AG04449 (cell line): ENCODE results near the gene RBM14.
"Not testable (repeated sequence)": the region's sequence is repeated elsewhere in the genome, so short reads cannot be mapped to it uniquely, and the experiment has no call there.

Experiments
- CTCF ChIA-PET: fragments of 350-600 bp; formaldehyde crosslinking; extraction: SDS; loops from one replicate; lab custom pipeline; 2021; ENCODE audit warnings: antibody characterized with exemption; lab: Yijun Ruan, JAX
- POLR2A ChIA-PET: fragments of 400-600, 350-600 bp; formaldehyde crosslinking; extraction: SDS; loops from one replicate; lab custom pipeline; 2020; ENCODE audit warnings: antibody characterized with exemption, inconsistent platforms; lab: Yijun Ruan, JAX
- DNase-seq: peaks from one replicate; pipeline ENCODE4 v3.0.0-alpha.2; 2010; ENCODE audit warnings: low read depth, low spot score
- H3K4me3 ChIP-seq: 2 replicates; pipeline ENCODE4 v1.5.1; 2011; ENCODE audit warnings: low read depth, mild to moderate bottlenecking, control low read depth, low read length
- TF ChIP-seq, protein P1 (sequence below): IDR thresholded peaks from one replicate; pipeline ENCODE4 v1.5.1; 2011; ENCODE audit warnings: mild to moderate bottlenecking, moderate library complexity, low read length, control low read depth, inconsistent platforms; ENCODE audit not compliant: insufficient read depth; ENCODE audit errors: missing control alignments

The RBM14 gene

DNA sequence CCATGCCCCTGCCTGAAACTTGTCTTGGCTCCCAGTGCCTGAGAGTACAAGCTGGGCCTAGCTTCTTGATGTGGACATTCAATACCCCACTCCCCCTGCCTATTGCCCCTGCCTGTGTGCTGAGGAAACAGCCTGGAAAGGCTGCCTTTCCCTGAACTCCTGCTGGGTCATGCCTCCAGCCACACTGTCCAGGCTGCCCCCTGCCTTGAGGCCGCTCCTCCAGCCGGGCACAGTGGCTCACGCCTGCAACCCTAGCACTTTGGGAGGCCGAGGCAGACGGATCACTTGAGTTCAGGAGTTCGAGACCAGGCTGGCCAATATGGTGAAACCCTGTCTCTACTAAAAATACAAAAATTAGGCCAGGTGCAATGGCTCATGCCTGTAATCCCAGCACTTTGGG is 13.4 kb upstream of the RBM14 start:
- TF ChIP-seq, protein P1, sequence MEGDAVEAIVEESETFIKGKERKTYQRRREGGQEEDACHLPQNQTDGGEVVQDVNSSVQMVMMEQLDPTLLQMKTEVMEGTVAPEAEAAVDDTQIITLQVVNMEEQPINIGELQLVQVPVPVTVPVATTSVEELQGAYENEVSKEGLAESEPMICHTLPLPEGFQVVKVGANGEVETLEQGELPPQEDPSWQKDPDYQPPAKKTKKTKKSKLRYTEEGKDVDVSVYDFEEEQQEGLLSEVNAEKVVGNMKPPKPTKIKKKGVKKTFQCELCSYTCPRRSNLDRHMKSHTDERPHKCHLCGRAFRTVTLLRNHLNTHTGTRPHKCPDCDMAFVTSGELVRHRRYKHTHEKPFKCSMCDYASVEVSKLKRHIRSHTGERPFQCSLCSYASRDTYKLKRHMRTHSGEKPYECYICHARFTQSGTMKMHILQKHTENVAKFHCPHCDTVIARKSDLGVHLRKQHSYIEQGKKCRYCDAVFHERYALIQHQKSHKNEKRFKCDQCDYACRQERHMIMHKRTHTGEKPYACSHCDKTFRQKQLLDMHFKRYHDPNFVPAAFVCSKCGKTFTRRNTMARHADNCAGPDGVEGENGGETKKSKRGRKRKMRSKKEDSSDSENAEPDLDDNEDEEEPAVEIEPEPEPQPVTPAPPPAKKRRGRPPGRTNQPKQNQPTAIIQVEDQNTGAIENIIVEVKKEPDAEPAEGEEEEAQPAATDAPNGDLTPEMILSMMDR = no peak
- POLR2A ChIA-PET = interaction anchor here (1.0 to 1.2 kb wide), 3 partner anchors 13 to 72 kb away, joined by 3 to 6 read pairs (median 3); partner anchors contain the start of gene RBM14
- DNase-seq = no peak
- CTCF ChIA-PET = interaction anchor here (1.0 to 1.2 kb wide), 2 partner anchors 11 to 34 kb away, joined by 3 to 7 read pairs; partner anchors contain the start of gene CCDC87
- H3K4me3 ChIP-seq = no peak overlapping the region

DNA sequence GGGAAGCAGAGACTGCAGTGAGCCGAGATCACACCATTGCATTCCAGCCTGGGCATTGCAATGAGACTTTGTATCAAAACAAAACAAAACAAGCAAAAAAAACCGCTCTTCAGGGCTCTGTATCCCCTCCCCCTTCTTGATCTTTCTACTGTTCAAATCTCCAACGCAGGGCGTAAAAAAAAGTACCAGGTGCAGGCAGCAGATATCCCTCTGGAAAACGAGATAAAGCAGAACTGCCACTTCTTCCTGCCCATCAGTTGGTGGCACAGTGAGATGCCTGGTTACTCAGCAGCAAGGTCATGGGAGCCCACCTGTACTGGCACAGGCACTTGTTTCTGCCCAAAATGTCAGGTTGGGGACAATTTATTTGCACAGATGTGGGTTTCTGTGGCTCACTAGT is 12.3 kb upstream of the RBM14 start:
- DNase-seq = no peak

DNA sequence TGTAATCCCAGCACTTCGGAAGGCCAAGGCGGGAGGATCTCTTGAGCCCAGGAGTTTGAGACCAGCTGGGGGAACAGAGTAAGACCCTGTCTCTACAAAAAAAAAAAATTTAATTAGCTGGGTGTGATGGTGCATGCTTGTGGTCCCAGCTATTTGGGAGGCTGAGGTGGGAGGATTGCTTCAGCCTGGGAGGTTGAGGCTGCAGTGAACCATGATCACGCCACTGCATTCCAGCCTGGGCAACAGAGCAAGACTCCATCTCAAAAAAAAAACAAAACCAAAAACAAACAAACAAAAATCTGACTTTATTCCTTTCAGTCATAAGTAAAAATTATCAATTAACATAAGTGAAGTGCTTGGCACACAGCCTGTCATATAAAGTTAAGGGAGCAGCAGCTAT is 9.8 kb upstream of the RBM14 start:
- POLR2A ChIA-PET = interaction anchor here (1.7 kb wide), 1 partner anchor 10 kb away, joined by 10 read pairs; the partner anchor contains the start of gene RBM14
- not testable (repeated sequence) for H3K4me3 ChIP-seq, DNase-seq
- CTCF ChIA-PET = interaction anchor here (0.6 to 1.2 kb wide), 3 partner anchors 14 to 123 kb away, joined by 3 to 6 read pairs (median 4); partner anchors contain the start of gene CCDC87

More for the DNA sequence above, 12.3 kb upstream of the RBM14 start:
- TF ChIP-seq, protein P1 = no peak
- CTCF ChIA-PET = no interaction called here
- H3K4me3 ChIP-seq = no peak overlapping the region
- POLR2A ChIA-PET = interaction anchor here (1.3 kb wide), 1 partner anchor 12 kb away, joined by 4 read pairs; the partner anchor contains the start of gene RBM14

DNA sequence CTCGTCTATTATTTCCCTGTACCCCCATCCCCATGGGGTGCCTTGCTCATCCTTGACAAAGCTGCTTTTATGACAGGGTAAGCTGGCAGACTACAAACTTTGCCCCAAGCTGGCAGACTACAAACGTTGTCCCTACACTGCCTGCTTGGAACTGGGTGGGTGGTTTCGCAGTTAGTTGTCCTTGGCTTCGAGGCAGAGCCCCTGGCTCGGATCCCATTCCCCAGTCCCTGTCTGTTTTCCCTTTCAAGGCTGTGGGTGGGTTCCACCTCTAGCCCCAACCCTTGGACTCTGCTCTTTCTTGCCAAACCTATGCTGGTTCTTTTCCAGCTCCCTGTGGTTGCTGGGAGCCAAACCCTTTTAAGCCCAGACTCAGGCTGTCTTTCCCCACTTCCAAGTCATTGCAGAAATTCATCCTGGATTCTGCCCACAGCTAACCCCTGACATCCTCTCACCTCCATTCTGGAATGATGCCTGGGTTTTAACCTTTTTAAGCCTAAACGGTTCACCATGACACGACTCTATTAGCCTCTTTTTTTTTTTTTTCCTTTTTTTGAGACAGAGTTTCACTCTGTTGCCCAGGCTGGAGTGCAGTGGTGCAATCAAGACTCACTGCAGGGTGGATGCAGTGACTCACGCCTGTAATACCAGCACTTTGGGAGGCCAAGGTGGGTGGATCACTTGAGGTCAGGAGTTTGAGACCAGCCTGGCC is 9.2 kb upstream of the RBM14 start:
- H3K4me3 ChIP-seq = no peak overlapping the region
- CTCF ChIA-PET = interaction anchor here (0.8 to 1.4 kb wide), 4 partner anchors 9 to 71 kb away, joined by 4 to 6 read pairs (median 4); partner anchors contain the start of genes CCDC87 and RBM4B
- POLR2A ChIA-PET = interaction anchor here (0.6 to 1.7 kb wide), 2 partner anchors 9 to 91 kb away, joined by 5 to 10 read pairs; partner anchors contain the start of gene RBM14
- TF ChIP-seq, protein P1 = no peak
- DNase-seq = no peak

DNA sequence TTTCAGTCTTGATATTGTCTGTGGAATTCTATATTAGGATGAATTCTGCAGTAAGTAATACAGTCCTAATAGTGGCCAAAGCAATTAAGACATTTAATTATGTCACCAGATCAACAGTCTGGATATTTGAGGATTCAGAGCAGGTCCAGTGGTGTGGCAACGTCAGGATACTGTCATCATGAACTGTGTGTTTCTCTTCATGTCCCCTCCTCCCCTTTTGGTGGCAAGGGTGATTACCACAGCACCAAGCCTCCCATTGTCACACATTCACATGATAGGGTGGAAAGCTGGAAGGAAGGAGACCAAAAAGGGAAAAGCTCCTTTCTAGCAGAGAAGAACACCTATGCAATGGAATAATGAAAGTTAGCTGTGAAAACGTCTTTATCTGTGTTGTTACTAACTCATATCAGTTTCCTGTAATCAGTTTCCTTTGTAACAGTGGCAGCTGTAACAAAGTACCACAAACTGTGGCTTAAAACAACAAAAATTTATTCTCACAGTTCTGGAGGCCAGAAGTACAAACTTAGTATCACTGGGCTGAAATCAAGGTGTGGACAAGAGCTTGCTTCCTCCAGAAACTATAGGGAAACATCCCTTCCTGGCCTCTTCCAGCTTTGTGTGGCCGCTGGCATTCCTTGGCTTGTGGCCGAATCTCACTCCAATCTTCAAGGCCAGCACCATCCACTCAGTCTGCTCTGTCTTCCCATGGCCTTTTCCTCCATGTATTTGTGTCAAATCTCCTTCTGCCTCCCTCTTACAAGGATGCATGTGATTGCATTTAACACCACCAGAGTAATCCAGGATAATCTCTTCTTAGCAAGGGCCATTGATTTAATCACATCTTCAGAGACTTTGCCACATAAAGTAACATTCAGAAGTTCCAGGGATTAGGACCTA is 6.5 kb upstream of the RBM14 start:
- TF ChIP-seq, protein P1 = no peak
- no peak for DNase-seq
- ChIA-PET CTCF (no interaction called here), POLR2A (no interaction called here)
- no peak overlapping the region for H3K4me3 ChIP-seq

DNA sequence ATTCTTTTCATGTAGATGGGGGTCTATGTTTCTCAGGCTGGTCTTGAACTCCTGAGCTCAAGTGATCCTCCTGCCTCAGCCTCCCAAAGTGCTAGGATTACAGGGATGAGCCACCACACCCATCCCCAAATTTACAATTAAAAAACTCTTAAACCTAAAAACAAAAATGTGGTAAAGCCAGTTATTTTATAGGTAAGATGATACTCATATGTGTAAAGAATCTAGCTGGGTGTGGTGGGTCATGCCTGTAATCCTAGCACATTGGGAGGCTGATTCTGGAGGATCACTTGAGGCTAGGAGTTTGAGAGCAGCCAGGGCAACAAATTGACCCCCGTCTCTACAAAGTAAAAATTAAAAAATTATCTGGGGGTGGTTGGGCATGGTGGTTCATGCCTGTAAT is 4.0 kb upstream of the RBM14 start:
- CTCF ChIA-PET = interaction anchor here (0.9 to 2.1 kb wide), 3 partner anchors 10 to 20 kb away, joined by 3 to 7 read pairs (median 3); partner anchors contain the start of genes CCDC87 and CCS
- no peak for DNase-seq
- TF ChIP-seq, protein P1 = no peak
- H3K4me3 ChIP-seq = no peak overlapping the region
- POLR2A ChIA-PET = interaction anchor here (1.1 kb wide), 1 partner anchor 26 kb away, joined by 3 read pairs; the partner anchor contains the start of gene RBM4
